ENCODE measurements around the gene ROR1. TPM values are rescaled to one million over a fixed set of nuclear protein-coding genes. Genes with fewer than 3 reads are reported as not detected.

The ROR1 gene
- total and polyA plus RNA-seq, 2 of the 13 experiments (the other 11 are each of a cell fraction or from before 2014, with no cell fraction given): 0.58 to 2.3 TPM

DNA sequence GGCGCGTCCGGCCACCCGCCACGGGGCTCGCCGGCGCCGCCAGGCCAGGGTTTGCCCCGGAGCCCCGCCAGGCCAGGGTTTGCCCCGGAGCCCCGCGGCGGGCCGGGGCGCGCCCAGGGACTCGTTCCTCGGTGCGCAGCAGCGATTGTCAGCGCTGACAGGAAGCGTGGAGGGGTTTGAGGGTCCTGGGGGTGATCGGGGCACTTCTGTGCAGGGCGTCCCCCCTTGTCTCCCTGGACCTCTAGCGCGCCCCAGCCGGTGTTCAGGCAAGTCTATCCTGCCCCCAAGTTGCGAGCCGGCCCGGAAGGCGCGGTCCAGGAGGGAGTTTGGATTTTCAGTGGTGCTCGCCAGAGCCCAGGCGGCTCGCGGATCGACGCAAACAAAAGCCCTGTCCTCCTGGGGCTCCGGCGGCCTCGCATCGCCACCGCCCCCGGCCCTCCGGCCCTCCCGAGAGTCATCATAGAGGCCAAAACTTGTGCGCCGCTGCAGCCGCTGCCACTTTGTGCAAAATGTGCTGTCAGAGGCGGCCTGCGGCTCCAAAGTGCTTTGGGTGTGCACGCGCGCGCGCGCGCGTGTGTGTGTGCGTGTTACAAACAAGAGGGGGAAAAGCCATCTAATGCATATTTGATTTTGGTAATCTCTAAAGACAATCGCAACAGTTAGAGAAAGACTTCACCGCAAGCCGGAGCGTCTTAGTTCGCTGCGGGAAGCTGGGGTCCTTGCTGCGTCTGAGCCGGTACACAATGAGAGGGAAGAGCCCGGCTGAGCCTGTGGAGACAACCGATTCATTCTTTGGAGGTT lies 1.0 kb downstream of the ROR1 start (continued):
- TF ChIP-seq, protein P1, sequence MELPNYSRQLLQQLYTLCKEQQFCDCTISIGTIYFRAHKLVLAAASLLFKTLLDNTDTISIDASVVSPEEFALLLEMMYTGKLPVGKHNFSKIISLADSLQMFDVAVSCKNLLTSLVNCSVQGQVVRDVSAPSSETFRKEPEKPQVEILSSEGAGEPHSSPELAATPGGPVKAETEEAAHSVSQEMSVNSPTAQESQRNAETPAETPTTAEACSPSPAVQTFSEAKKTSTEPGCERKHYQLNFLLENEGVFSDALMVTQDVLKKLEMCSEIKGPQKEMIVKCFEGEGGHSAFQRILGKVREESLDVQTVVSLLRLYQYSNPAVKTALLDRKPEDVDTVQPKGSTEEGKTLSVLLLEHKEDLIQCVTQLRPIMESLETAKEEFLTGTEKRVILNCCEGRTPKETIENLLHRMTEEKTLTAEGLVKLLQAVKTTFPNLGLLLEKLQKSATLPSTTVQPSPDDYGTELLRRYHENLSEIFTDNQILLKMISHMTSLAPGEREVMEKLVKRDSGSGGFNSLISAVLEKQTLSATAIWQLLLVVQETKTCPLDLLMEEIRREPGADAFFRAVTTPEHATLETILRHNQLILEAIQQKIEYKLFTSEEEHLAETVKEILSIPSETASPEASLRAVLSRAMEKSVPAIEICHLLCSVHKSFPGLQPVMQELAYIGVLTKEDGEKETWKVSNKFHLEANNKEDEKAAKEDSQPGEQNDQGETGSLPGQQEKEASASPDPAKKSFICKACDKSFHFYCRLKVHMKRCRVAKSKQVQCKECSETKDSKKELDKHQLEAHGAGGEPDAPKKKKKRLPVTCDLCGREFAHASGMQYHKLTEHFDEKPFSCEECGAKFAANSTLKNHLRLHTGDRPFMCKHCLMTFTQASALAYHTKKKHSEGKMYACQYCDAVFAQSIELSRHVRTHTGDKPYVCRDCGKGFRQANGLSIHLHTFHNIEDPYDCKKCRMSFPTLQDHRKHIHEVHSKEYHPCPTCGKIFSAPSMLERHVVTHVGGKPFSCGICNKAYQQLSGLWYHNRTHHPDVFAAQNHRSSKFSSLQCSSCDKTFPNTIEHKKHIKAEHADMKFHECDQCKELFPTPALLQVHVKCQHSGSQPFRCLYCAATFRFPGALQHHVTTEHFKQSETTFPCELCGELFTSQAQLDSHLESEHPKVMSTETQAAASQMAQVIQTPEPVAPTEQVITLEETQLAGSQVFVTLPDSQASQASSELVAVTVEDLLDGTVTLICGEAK (IDR thresholded peaks at IDR 0.05): no peak
- TF ChIP-seq, protein P1 (CRISPR knock-in tag; IDR thresholded peaks at IDR 0.05): 0 out of 2 replicates have a peak, but pooled peaks have one; percentile 26
- TF ChIP-seq, protein P2, sequence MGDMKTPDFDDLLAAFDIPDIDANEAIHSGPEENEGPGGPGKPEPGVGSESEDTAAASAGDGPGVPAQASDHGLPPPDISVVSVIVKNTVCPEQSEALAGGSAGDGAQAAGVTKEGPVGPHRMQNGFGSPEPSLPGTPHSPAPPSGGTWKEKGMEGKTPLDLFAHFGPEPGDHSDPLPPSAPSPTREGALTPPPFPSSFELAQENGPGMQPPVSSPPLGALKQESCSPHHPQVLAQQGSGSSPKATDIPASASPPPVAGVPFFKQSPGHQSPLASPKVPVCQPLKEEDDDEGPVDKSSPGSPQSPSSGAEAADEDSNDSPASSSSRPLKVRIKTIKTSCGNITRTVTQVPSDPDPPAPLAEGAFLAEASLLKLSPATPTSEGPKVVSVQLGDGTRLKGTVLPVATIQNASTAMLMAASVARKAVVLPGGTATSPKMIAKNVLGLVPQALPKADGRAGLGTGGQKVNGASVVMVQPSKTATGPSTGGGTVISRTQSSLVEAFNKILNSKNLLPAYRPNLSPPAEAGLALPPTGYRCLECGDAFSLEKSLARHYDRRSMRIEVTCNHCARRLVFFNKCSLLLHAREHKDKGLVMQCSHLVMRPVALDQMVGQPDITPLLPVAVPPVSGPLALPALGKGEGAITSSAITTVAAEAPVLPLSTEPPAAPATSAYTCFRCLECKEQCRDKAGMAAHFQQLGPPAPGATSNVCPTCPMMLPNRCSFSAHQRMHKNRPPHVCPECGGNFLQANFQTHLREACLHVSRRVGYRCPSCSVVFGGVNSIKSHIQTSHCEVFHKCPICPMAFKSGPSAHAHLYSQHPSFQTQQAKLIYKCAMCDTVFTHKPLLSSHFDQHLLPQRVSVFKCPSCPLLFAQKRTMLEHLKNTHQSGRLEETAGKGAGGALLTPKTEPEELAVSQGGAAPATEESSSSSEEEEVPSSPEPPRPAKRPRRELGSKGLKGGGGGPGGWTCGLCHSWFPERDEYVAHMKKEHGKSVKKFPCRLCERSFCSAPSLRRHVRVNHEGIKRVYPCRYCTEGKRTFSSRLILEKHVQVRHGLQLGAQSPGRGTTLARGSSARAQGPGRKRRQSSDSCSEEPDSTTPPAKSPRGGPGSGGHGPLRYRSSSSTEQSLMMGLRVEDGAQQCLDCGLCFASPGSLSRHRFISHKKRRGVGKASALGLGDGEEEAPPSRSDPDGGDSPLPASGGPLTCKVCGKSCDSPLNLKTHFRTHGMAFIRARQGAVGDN (CRISPR knock-in tag; IDR thresholded peaks at IDR 0.05): peak; percentile 36; the same call in 1 of the 2 replicates
- TF ChIP-seq SOX13 (IDR thresholded peaks at IDR 0.05) (no peak), SOX13 (CRISPR knock-in tag; conservative IDR thresholded peaks at IDR 0.05 in 1 of 2, IDR thresholded peaks at IDR 0.05 in 1 of 2) (no peak), EZH2 (conservative IDR thresholded peaks at IDR 0.05; ENCODE audit: low read depth, low read length) (0 out of 2 replicates have a peak, but pooled peaks have one; percentile 46), ZNF619 (CRISPR knock-in tag; IDR thresholded peaks at IDR 0.05) (0 out of 2 replicates have a peak, but pooled peaks have one; percentile 31), AGO2 (optimal IDR thresholded peaks at IDR 0.05; ENCODE audit: low read depth, low read length) (peak; percentile 31), AGO1 (IDR thresholded peaks at IDR 0.05; ENCODE audit: low read depth, low read length, poor library complexity, severe bottlenecking) (no peak), GABPB1 (CRISPR knock-in tag; IDR thresholded peaks at IDR 0.05) (peak; percentile 22; the same call in 1 of the 2 replicates)
- TF ChIP-seq, protein P3, sequence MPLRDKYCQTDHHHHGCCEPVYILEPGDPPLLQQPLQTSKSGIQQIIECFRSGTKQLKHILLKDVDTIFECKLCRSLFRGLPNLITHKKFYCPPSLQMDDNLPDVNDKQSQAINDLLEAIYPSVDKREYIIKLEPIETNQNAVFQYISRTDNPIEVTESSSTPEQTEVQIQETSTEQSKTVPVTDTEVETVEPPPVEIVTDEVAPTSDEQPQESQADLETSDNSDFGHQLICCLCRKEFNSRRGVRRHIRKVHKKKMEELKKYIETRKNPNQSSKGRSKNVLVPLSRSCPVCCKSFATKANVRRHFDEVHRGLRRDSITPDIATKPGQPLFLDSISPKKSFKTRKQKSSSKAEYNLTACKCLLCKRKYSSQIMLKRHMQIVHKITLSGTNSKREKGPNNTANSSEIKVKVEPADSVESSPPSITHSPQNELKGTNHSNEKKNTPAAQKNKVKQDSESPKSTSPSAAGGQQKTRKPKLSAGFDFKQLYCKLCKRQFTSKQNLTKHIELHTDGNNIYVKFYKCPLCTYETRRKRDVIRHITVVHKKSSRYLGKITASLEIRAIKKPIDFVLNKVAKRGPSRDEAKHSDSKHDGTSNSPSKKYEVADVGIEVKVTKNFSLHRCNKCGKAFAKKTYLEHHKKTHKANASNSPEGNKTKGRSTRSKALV (CRISPR knock-in tag; IDR thresholded peaks at IDR 0.05): peak; percentile 95
- TF ChIP-seq, protein P4, sequence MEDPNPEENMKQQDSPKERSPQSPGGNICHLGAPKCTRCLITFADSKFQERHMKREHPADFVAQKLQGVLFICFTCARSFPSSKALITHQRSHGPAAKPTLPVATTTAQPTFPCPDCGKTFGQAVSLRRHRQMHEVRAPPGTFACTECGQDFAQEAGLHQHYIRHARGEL (CRISPR knock-in tag; IDR thresholded peaks at IDR 0.05): no peak

Data from HepG2 (cell line).